ENCODE results near the gene TSR3. TPM values are rescaled to one million over a fixed set of nuclear protein-coding genes. Genes with fewer than 3 reads are reported as not detected.

TSR3 gene
- total RNA-seq (10 to 100 TPM; 28.6 to 74.6 (median 41.5) TPM), polyA plus RNA-seq (10 to 100 TPM in 1 of 2 donors, 1 to 10 TPM in 1; 6.3 to 40.7 TPM)
- long read RNA-seq, donor 1, partial matches to known transcripts = 1 of 3 reads
- long read RNA-seq, donor 1, other reads (novel, unspliced or antisense) = 2 of 3 reads
- long read RNA-seq, donor 2, transcript TSR3-201 (6 exons, 1,243 nt) = major isoform, 43 of 48 reads
- long read RNA-seq, donor 2, partial matches to known transcripts = 5 of 48 reads
- long read RNA-seq, donor 2, other reads (novel, unspliced or antisense) = 0 of 48 reads
- long read RNA-seq, donor 3, transcript TSR3-201 (6 exons, 1,243 nt) = major isoform, 78 of 132 reads
- long read RNA-seq, donor 3, partial matches to known transcripts = 4 of 132 reads
- long read RNA-seq, donor 3, other reads (novel, unspliced or antisense) = 50 of 132 reads

- 0% methylated on average over 62 to 98 of the region's 98 CpGs for WGBS, 3 donors
- Histone ChIP-seq H3K4me1 (ENCODE audit: insufficient read depth) (peaks cover 18% of the 10 kb centered on the region), H3K9me3 (no peaks in the 10 kb centered on the region), H3K27ac (peak within 1 kb of the TSS in 1 of 2 donors; percentile 27), H3K4me3 (peak within 1 kb of the TSS; percentile 99), H3K36me3 (no peaks in the 10 kb centered on the region), H3K27me3 (no peaks in the 10 kb centered on the region)
- TF ChIP-seq POLR2A (IDR thresholded peaks at IDR 0.05) (peak; percentile 55), EP300 (IDR thresholded peaks at IDR 0.05) (no peak), CTCF (IDR thresholded peaks at IDR 0.05) (no peak)
- intact Hi-C loops (cut with DNase I) = loop anchor here in 1 of 4 donors (2.0 kb wide), 1 partner anchor 41 kb away; no protein-coding TSS in a partner anchor
- peak; percentile 80 to 92 (median 89) for DNase-seq
Observed at GRCh38 chr16:1351582-1352362, at the start of gene TSR3, which contains the start of gene GNPTG. Gene TSR3, minus strand, starts transcription at chr16:1351878. Its CDS starts 74 bp downstream, at chr16:1351804. Gene GNPTG, plus strand, starts transcription at chr16:1351931. Its CDS starts 35 bp downstream, at chr16:1351966.

GRCh38 chr16:1401061-1401757 is 49.5 kb upstream of the TSR3 start:
- intact Hi-C loops (cut with DNase I) = no loop called here
- TF ChIP-seq EP300 (IDR thresholded peaks at IDR 0.05) (no peak), POLR2A (IDR thresholded peaks at IDR 0.05) (no peak), CTCF (IDR thresholded peaks at IDR 0.05) (no peak)
- H3K4me3 ChIP-seq = no peak overlapping the region
- H3K36me3 ChIP-seq = no peaks in the 10 kb centered on the region
- no peaks in the 10 kb centered on the region for H3K9me3 ChIP-seq
- no peak overlapping the region for H3K27ac ChIP-seq
- H3K4me1 ChIP-seq (ENCODE audit: insufficient read depth) = no peaks in the 10 kb centered on the region
- no peak for DNase-seq
- WGBS, 3 donors = 84 to 89% (median 85%) methylated on average over 26 to 29 of the region's 29 CpGs
- H3K27me3 ChIP-seq = no peaks in the 10 kb centered on the region

GRCh38 chr16:1398826-1399581 is 47.3 kb upstream of the TSR3 start:
- H3K27ac ChIP-seq = no peak overlapping the region
- H3K4me3 ChIP-seq = no peak overlapping the region
- WGBS, 3 donors = 92 to 95% (median 92%) methylated on average over 31 to 38 of the region's 38 CpGs
- no peaks in the 10 kb centered on the region for H3K9me3 ChIP-seq
- H3K4me1 ChIP-seq (ENCODE audit: insufficient read depth) = no peaks in the 10 kb centered on the region
- peak in 1 of 5 donors; percentile 18 for DNase-seq
- no peaks in the 10 kb centered on the region for H3K36me3 ChIP-seq
- no peaks in the 10 kb centered on the region for H3K27me3 ChIP-seq
- intact Hi-C loops (cut with DNase I) = no loop called here
- TF ChIP-seq POLR2A (IDR thresholded peaks at IDR 0.05) (no peak), EP300 (IDR thresholded peaks at IDR 0.05) (no peak), CTCF (IDR thresholded peaks at IDR 0.05) (no peak)

Measured in ovary (tissue), 10 donors.